A204.1 (cell line): ENCODE measurements around the gene RPA1.
"Not testable (repeated sequence)": the region's sequence is repeated elsewhere in the genome, so short reads cannot be mapped to it uniquely, and the experiment has no call there.

Experiments
- FAIRE-seq: peaks from 2 replicates; lab custom pipeline; 2012; peaks lifted over from hg19 to GRCh38; lab: Jason Lieb, UNC

RPA1 gene

GRCh38 chr17:1820528-1821252, 9.1 kb upstream of the RPA1 start:
- FAIRE-seq = no peak

DNA sequence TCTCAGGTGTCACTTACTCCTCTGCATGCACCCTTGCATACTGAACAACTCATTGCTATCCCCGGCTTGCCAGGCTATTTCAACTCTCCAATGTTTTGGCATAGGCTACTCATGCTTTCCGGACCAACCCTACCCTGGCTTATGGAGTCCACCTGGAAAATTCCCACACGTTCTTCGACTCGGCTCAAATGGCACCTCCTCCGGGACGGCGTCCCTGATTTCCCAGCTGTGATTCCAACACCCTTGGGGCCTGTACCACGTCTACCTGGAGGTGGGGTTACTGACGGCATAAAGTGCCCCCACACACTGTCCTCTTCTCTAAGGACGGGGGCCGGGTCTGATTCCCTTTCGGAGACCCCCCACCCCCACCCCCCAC, 601 bp upstream of the RPA1 start:
- no peak for FAIRE-seq

DNA sequence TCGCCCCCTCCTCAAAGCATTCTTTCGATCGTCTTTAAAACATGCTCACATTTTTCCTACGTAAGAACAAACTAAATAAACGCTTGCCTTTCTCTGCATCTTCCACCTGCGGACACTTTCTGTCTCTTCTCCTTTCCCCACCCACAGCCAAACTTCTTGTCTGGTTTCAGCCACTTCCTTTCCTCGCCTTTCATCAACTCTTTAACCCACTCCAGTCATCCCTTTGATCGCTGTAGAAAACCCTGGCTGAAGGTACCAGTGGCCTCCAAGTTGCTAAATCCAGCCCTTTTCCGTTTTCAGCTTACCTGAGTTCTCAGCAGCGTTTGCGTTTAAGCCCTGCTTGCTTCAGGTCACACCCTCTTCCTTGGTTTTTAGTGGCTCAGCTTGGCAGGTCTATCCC, 483 bp downstream of the RPA1 start:
- FAIRE-seq = no peak

DNA sequence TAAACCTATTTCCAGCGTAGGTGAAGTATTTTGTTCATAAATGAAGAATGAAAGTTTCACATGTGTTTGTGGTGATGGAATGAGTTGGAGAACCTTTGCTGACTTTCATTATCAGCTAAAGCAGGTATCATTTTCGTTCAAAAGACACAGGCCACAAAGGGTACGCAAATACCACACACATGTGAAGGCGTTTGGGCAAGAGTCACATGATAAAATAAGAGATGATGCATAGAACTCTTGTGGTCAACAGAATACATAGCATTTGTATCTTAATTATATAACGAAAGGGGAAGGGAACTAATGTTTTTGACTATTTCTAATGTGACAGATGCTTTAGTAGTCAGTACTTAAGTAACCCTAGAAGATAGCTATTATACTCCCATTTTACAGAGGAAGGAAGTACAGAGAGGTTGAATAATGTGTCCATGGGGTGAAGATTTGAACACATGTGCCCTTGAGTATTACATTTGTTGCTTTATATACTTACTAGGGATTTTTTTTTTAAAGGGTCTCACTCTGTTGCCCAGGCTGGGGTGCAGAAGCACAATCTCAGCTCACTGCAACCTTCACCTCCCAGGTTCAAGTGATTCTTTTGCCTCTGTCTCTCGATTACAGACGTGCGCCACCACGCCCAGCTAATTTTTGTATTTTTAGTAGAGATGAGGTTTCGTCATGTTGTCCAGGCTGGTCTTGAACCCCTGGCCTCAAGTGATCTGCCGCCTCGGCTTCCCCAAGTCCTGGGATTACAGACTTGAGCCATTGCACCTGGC, 4.8 kb downstream of the RPA1 start:
- FAIRE-seq = no peak

DNA sequence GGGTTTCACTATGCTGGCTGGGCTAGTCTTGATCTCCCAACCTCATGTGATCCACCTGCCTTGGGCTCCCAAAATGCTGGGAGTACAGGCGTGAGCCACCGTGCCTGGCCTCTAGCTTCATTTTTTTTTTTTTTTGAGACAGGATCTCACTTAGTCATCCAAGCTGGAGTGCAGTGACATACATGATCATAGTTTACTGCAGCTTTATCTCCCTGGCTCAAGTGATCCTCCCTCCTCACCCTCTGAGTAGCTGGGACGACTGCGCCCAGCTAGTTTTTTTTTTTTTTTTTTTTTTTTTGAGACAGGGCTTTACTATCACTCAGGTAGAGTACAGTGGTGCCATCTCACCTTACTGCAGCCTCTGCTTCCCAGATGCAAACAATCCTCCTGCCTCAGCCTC, 9.7 kb downstream of the RPA1 start:
- FAIRE-seq = no peak

- FAIRE-seq = no peak
These were observed 14.1 kb downstream of the RPA1 start for GRCh38 chr17:1843947-1844346.

- no peak for FAIRE-seq
These were observed 17.4 kb downstream of the RPA1 start for GRCh38 chr17:1847191-1847590.

- no peak for FAIRE-seq
These were observed 22.5 kb downstream of the RPA1 start for GRCh38 chr17:1852327-1852726.

DNA sequence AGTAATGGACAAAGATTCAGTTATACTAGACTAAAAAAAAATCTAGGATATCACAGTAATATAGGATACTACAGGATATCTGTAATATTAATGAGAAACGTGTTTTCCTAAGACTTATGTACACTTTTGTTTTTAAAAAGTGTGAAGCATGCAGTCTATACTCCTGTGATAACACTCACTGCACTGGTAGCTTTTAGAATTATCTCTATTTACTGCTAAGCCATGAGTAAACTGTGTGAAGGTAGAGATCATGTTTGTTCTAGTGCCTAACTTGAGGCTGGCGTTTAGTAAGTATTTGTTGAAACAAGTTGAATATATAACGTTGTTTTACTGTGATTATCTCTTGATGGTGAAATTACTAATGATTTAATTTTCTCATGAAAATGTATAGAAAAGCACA, 23.9 kb downstream of the RPA1 start:
- FAIRE-seq = no peak

DNA sequence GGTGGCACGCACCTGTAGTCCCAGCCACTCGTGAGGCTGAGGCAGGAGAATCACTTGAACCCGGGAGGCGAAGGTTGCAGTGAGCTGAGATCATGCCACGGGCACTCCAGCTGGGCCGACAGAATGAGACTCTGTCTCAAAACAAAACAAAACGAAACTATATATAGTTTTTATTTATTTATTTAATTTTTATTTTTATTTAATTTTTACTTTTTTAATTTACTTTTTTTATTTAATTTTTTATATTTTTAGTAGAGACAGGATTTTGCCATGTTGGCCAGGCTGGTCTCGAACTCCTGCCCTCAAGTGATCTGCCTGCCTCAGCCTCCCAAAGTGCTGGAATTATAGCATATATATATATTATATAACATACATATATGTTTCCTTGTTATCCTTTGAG, 26.7 kb downstream of the RPA1 start:
- not testable (repeated sequence) for FAIRE-seq

DNA sequence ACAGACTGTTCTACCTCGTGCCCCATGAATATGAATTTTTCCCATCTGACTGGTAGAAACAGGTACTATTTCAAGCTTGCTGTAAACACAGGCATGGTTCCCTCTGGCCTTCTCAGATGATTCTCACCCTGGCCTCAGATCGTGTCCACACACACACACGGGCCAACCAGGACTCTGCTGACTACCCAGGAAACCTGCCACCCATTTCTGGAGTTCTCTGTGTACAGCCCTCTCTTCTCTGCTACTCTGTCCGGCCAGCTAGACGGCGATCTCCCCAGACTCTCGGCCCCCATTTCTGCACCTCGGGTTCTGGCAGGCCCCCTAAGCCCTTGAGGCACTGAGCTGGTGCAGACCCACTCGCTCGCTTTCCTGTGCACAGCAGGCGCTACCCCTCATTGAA, 31.2 kb downstream of the RPA1 start:
- FAIRE-seq = no peak

DNA sequence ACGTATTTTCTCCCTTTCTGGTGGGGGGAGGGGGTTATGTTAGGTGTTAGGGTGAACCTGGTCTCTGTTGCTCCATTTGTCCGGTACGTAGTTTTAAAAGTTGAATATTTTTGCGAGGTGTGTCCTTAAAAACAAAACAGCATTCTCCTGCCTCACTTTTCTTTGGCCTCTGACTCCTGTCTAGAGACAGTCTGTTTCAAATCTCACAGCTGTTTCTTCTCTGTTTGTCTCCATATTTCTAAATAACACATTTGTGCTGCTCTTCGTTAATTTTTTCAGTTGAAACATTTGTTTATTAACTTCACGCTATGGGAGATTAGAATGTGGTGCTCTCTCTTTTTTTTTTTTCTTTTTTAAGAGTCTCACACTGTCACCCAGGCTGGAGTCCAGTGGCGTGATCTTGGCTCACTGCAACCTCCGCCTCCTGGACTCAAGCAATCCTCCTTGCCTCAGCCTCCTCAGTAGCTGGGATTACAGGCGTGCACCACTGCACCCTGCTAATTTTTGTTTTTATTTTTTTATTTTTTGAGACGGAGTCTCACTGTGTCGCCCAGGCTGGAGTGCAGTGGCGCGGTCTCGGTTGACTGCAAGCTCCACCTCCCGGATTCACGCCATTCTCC, 31.7 kb downstream of the RPA1 start:
- FAIRE-seq = no peak

GRCh38 chr17:1865252-1866037, 35.6 kb downstream of the RPA1 start:
- FAIRE-seq = peak; percentile 85

GRCh38 chr17:1867307-1867706, 37.5 kb downstream of the RPA1 start:
- no peak for FAIRE-seq

- no peak for FAIRE-seq
These were observed 38.3 kb downstream of the RPA1 start for GRCh38 chr17:1868090-1868489.

DNA sequence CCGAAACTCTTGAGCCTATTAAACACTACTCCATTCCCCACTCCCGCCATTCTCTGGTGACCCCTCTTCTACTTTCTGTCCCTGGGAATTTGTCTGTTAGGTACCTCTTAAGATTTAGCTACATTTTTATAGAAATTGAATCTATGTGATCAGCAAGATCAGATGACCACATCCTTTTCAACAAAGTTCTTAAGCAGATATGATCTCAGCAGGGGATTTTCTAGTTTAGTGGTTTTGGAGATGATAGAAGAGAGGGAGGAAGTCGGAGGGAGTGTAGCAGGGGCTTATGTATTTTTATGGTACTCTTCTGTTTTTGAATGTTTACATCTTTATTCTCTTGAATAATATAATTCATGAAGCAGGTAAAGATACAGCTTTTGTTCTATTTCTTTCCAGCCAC, 40.8 kb downstream of the RPA1 start:
- no peak for FAIRE-seq

DNA sequence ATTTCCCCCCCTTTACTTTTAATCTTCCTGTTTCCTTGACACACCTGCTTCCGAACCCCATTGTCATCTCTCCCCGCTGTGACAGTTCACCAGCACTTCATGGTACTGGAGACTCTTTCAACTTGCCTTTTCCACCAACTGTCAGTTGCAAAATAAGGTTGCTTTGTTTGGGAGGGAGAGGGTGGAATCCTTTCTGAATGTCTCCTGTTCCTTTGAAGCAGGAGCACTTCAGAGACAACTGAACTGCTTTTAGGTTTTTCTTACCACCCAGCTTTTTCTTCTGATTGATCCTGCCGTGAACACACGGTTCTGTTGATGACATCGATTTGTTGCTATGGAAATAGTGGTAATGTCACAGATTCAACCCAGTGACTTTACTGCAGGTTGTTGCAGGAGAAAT, 42.0 kb downstream of the RPA1 start:
- no peak for FAIRE-seq

- FAIRE-seq = no peak
These were observed 42.4 kb downstream of the RPA1 start for GRCh38 chr17:1872254-1872653.

DNA sequence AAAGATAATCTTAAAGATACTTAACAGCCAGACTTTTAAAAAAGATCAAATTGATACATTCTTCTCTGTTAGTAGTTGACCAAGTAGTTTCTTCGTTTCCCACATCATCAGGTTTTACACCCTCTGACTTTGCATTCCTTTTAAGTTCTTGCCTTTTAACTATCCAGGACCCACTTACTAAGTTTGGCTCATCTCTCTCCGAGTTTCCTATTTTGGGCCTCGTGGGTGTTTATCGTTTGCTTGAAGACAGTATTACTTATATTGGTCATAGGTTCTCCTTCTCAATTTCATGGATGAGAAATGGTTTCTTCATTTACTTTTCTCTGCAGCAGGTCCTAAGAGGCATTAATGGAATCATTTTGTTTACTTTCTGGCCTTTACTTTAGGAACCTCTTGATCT, 43.2 kb downstream of the RPA1 start:
- no peak for FAIRE-seq

- FAIRE-seq = no peak
These were observed 43.6 kb downstream of the RPA1 start for GRCh38 chr17:1873418-1873817.

DNA sequence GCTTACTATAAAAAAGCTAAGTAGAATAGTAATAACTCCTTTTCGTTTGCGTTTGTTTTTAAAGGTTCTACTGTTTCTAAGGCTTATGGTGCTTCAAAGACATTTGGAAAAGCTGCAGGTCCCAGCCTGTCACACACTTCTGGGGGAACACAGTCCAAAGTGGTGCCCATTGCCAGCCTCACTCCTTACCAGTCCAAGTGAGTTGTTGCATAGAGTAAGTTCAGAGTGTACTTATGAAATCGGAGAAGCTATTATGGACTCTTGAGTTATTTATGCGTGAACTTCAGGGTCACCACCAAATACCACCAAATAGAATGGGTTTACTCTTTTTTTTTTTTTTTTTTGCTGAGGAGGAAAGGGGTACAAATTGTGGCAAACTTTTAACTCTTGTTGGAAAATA, 45.8 kb downstream of the RPA1 start:
- no peak for FAIRE-seq

- FAIRE-seq = no peak
These were observed 48.8 kb downstream of the RPA1 start for GRCh38 chr17:1878419-1879121.
